Psoas muscle (tissue), 8 donors: ENCODE measurements around the gene HAPLN3. TPM values are rescaled to one million over a fixed set of nuclear protein-coding genes. Genes with fewer than 3 reads are reported as not detected.
A peak's percentile ranks its signal among the peaks of the same experiment; 100 is the strongest.

ENCODE experiments used
- ATAC-seq, 4 donors: fragments of 200-7000 bp; cut with Tn5 transposase; one replicate each; pipeline ENCODE4 v1.9.1; 2020; ENCODE audit warnings: moderate library complexity in 3 of 4, mild to moderate bottlenecking in 2 of 4
- DNase-seq, 2 donors: peaks; one replicate each; pipeline ENCODE4 v3.0.0-alpha.2; 2020
- H3K27ac ChIP-seq: fragments of 200-600 bp; one replicate; pipeline ENCODE4 v1.8.0; 2022
- H3K27me3 ChIP-seq, 3 donors: fragments of 200-600 bp in 1 of 3; one replicate each; pipeline versions ENCODE4 v1.6.1 to v1.8.0; 2013 to 2022; ENCODE audit warnings: low read length in 2 of 3, mild to moderate bottlenecking in 2 of 3, moderate library complexity in 1 of 3; ENCODE audit not compliant: insufficient read depth in 3 of 3
- H3K36me3 ChIP-seq, 2 donors: fragments of 200-600 bp in 1 of 2; one replicate each; pipeline versions ENCODE4 v1.6.1 to v1.8.0; 2013 to 2022; ENCODE audit warnings: low read depth in 1 of 2, mild to moderate bottlenecking in 1 of 2, moderate library complexity in 1 of 2; ENCODE audit not compliant: insufficient read depth in 1 of 2
- H3K4me1 ChIP-seq: fragments of 200-600 bp; one replicate; pipeline ENCODE4 v1.8.0; 2022
- H3K4me3 ChIP-seq: fragments of 200-600 bp; one replicate; pipeline ENCODE4 v1.8.0; 2022; ENCODE audit warnings: mild to moderate bottlenecking
- H3K9me3 ChIP-seq: fragments of 200-600 bp; one replicate; pipeline ENCODE4 v1.8.0; 2022
- WGBS, 3 donors: extraction: QIAGEN DNeasy Blood & Tissue Kit; methylation state at CpG; one replicate each; pipeline versions ENCODE4 v1.1.6 to v1.1.7; 2013; 5-methylcytosine and 5-hydroxymethylcytosine counted together
- intact Hi-C, 2 donors: fragments of 100-400 bp; cut with DNase I; formaldehyde crosslinking; loops; one replicate each; pipeline versions ENCODE4 v1.11.0 to v1.14.2; 2022
- polyA plus RNA-seq, 3 donors: library from polyadenylated mRNA; stranded (reverse); fragments of 200-250 nt; gene quantifications; one replicate each; pipeline ENCODE4 v1.2.3, GENCODE V29; 2013
- total RNA-seq, 4 donors: library from RNA; stranded (reverse); fragmentation: NEBNext Ultra II Directional in 2 of 4; extraction: Animal tissue kit (Norgen Biotek cat#: 25700) in 2 of 4; gene quantifications; one replicate each; pipeline versions ENCODE4 v1.2.1 to v1.2.4, GENCODE V29; 2021 to 2023
- TF ChIP-seq, protein P1 (sequence below): fragments of 200-600 bp; IDR thresholded peaks from one replicate; pipeline ENCODE4 v1.8.0; 2022; ENCODE audit warnings: antibody characterized with exemption
- donor health status: healthy with polysubstance abuse.
- donor health status: DM: no; HTN: no; CAD: no; lungs with moderate emphysema.
- donor health status: Bipolar disorder and iron deficiency.
- donor health status: healthy.
- donor health status: DM: yes; HTN: yes; CAD: no.
- donor health status: DM: no; HTN: no; CAD: no.
- donor health status: DM: no; HTN: no; CAD: no.
- donor health status: DM: yes; HTN: yes; CAD: no.

The HAPLN3 gene
- total and polyA plus RNA-seq, 7 donors = 1.2 to 5.8 (median 3.9) TPM

DNA sequence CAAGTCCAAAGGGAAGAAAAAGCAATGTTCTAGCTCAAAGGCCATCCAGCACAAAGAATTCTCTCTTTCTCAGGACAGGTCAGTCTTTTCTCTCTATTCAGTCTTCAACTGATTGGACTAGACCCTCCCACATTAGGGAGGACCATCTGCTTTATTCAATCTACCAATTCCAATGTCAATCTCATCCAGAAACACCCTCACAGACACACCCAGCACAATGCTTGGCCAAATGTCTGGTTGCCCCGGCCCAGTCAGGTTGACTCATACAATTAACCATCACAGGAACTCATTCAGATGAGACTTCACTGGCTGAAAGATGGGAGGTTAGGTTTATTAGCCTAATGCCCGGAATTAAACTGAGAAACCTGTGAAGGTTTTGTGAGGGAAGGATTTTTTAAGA, 59.7 kb downstream of the HAPLN3 start:
- intact Hi-C loops = no loop called here
- ATAC-seq = no peak
- Histone ChIP-seq H3K36me3 (no peaks in the 10 kb centered on the region), H3K27me3 (peaks cover 0 to 2% (median 0%) of the 10 kb centered on the region in 3 donors), H3K27ac (no peak overlapping the region), H3K4me1 (no peaks in the 10 kb centered on the region), H3K4me3 (no peak overlapping the region), H3K9me3 (no peaks in the 10 kb centered on the region)
- WGBS, 3 donors = 60 to 72% (median 62%) methylated on average over 2 of the region's 2 CpGs
- TF ChIP-seq, protein P1, sequence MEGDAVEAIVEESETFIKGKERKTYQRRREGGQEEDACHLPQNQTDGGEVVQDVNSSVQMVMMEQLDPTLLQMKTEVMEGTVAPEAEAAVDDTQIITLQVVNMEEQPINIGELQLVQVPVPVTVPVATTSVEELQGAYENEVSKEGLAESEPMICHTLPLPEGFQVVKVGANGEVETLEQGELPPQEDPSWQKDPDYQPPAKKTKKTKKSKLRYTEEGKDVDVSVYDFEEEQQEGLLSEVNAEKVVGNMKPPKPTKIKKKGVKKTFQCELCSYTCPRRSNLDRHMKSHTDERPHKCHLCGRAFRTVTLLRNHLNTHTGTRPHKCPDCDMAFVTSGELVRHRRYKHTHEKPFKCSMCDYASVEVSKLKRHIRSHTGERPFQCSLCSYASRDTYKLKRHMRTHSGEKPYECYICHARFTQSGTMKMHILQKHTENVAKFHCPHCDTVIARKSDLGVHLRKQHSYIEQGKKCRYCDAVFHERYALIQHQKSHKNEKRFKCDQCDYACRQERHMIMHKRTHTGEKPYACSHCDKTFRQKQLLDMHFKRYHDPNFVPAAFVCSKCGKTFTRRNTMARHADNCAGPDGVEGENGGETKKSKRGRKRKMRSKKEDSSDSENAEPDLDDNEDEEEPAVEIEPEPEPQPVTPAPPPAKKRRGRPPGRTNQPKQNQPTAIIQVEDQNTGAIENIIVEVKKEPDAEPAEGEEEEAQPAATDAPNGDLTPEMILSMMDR = no peak
- no peak for DNase-seq

DNA sequence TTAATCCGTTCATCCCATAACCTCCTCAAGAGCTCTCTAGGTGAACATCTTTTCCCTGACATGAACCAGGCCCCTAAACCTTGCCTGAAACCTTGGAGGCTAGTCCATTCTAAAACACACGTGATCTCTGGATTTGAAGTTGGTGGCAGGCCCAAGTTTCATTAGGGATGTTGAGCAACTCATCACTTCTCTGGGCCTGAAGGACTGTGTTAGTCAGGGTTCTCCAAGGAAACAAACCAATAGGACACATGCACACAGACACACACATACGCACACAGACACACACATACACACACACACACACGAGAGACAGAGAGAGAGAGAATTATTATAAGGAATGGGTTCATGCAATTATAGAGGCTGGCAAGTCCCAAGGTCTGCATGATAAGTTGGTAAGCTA, 60.2 kb downstream of the HAPLN3 start:
- intact Hi-C loops = no loop called here

DNA sequence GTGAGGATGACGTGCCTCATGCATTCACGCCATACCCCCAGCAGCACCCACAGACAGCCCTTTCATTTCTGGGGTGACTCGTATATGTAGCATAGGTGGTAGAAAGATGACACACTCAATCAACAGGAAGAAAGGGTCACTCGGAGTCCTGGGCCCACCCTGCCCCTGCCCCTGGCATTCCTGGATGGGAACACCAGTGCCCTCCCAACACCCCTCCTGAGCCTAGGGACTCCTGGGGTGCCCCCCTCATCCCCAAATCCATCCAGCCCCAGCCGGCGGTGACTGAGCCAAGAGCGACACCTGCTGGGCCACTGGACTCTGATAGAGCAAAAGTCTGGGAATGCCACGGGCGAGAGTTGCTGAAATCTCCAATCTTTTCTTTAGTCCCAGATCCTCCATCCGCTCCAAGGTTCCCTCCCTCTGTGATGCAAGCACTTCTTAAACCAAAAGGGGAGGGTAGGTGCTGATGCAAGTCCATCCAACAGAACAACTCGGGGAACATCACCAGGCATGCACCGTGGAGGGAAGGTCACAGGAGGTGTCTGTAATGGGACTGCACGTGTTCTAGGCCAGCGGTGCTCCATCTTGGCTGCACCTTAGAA, 61.0 kb downstream of the HAPLN3 start:
- DNase-seq = peak; percentile 29 to 58
- ATAC-seq = peak in 2 of 4 donors; percentile 50 to 54
- H3K27ac ChIP-seq = no peak overlapping the region

More for the DNA sequence above, 60.2 kb downstream of the HAPLN3 start:
- ATAC-seq (no peak), DNase-seq (no peak)
- Histone ChIP-seq H3K4me1 (no peaks in the 10 kb centered on the region), H3K27ac (no peak overlapping the region), H3K4me3 (no peak overlapping the region), H3K9me3 (no peaks in the 10 kb centered on the region), H3K27me3 (peaks cover 0 to 2% (median 0%) of the 10 kb centered on the region in 3 donors), H3K36me3 (no peaks in the 10 kb centered on the region)
- WGBS, 3 donors = 83 to 89% (median 84%) methylated on average over 4 of the region's 4 CpGs
- TF ChIP-seq, protein P1 = no peak

DNA sequence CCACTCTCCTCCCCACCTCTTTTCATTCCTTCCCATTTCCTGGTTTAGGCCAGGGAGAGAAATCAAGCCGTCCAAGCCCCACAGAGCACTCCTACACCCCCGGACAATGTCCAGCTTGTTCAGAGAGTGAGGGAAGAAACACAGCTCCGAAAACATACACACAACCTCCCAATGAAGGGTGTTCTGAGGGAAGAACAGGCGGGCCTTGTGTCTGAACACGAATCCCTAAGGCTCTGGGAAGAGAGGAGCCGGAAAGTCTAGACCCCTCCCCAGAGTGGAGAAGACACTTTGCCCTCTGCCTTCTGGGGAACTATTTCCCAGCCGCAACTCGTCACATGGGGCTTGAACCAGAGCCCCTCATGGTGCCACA, 61.6 kb downstream of the HAPLN3 start:
- no peak overlapping the region for H3K4me3 ChIP-seq
- DNase-seq (no peak), ATAC-seq (no peak)
- H3K27ac ChIP-seq = no peak overlapping the region
- 66 to 70% (median 67%) methylated on average over 8 of the region's 8 CpGs for WGBS, 3 donors
- intact Hi-C loops = loop anchor here (5.0 kb wide), 1 partner anchor 176 kb away; no protein-coding TSS in a partner anchor
- no peaks in the 10 kb centered on the region for H3K9me3 ChIP-seq
- no peaks in the 10 kb centered on the region for H3K4me1 ChIP-seq
- no peaks in the 10 kb centered on the region for H3K36me3 ChIP-seq
- H3K27me3 ChIP-seq = no peaks in the 10 kb centered on the region
- TF ChIP-seq, protein P1 = no peak

More for the DNA sequence above, 61.0 kb downstream of the HAPLN3 start:
- H3K9me3 ChIP-seq = no peaks in the 10 kb centered on the region
- peaks cover 0 to 2% (median 0%) of the 10 kb centered on the region in 3 donors for H3K27me3 ChIP-seq
- WGBS, 3 donors = 48 to 51% (median 48%) methylated on average over 14 of the region's 14 CpGs
- H3K36me3 ChIP-seq = no peaks in the 10 kb centered on the region
- no peaks in the 10 kb centered on the region for H3K4me1 ChIP-seq
- H3K4me3 ChIP-seq = no peak overlapping the region
- TF ChIP-seq, protein P1 = peak; percentile 46
- intact Hi-C loops = loop anchor here (5.0 kb wide), 1 partner anchor 177 kb away; no protein-coding TSS in a partner anchor
